Astrocyte of the spinal cord (primary cell): ENCODE data around the gene CCDC85C.

ENCODE experiments used
- DNase-seq: peaks from one replicate; pipeline ENCODE4 v3.0.0; 2011; ENCODE audit warnings: low read depth, low spot score
- H3K4me3 ChIP-seq: 2 replicates; pipeline ENCODE4 v1.5.1; 2011; ENCODE audit warnings: low read depth, mild to moderate bottlenecking, low read length, moderate library complexity
- in situ Hi-C: cut with HindIII; loops from 2 replicates; pipeline ENCODE4 v1.10.0; 2017; ENCODE audit warnings: low sequenced_read_pairs
- TF ChIP-seq, protein P1 (sequence below): IDR thresholded peaks from 2 replicates; pipeline ENCODE4 v1.5.1; 2012; ENCODE audit warnings: low read depth, mild to moderate bottlenecking, low read length, inconsistent platforms

The CCDC85C gene

DNA sequence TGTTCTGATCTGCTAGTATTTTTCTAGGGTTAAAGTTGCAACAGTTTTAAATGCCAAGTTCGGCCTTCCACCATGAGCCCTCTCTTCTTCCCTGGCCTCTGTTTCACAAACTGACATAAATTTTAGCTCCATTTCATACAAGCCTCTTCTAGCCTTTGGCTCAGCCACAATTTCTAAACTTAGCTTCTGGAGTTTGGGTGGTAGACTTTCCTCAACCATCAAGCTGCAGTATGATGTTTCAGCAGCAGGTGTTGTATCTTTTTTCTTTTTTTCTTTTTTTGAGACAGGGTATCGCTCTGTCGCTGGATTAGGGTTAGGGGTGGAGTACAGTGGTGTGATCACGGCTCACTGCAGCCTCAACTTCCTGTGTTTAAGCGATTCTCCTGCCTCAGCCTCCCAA lies 152.8 kb downstream of the CCDC85C start:
- H3K4me3 ChIP-seq = no peak overlapping the region
- TF ChIP-seq, protein P1, sequence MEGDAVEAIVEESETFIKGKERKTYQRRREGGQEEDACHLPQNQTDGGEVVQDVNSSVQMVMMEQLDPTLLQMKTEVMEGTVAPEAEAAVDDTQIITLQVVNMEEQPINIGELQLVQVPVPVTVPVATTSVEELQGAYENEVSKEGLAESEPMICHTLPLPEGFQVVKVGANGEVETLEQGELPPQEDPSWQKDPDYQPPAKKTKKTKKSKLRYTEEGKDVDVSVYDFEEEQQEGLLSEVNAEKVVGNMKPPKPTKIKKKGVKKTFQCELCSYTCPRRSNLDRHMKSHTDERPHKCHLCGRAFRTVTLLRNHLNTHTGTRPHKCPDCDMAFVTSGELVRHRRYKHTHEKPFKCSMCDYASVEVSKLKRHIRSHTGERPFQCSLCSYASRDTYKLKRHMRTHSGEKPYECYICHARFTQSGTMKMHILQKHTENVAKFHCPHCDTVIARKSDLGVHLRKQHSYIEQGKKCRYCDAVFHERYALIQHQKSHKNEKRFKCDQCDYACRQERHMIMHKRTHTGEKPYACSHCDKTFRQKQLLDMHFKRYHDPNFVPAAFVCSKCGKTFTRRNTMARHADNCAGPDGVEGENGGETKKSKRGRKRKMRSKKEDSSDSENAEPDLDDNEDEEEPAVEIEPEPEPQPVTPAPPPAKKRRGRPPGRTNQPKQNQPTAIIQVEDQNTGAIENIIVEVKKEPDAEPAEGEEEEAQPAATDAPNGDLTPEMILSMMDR = no peak
- no peak for DNase-seq
- in situ Hi-C loops = no loop called here

DNA sequence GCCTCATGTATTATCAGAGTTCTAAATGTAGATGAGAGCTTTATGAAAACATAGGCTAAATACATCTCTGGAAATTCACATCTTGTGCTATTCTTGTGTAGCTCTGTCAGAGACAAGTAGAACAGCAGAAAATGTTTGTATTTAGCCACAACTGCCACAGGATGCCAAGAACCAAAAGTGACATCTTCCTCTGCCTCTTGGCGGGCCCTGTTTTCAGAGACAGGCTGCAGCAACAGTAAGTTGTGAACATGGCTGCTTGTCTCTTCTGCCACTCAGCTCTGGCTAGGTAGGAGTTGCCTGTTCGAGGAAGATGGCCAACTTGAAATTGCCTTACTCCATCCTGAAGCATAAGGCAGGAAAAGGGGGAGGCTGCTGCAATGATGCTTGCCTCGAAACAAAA lies 153.7 kb downstream of the CCDC85C start:
- in situ Hi-C loops = no loop called here
- DNase-seq = no peak
- H3K4me3 ChIP-seq = no peak overlapping the region
- TF ChIP-seq, protein P1 = no peak
